ENCODE results near the gene NUP210L. TPM values are rescaled to one million over a fixed set of nuclear protein-coding genes. Genes with fewer than 3 reads are reported as not detected.
A peak's percentile ranks its signal among the peaks of the same experiment; 100 is the strongest.

Gene NUP210L
- total and polyA plus RNA-seq, 9 donors, result 0.04 to 0.19 (median 0.07) TPM; not detected in 4

- H3K36me3 ChIP-seq (ENCODE audit: control insufficient read depth, insufficient read depth, low read length), result peaks cover 17% of the 10 kb centered on the region
- H3K4me1 ChIP-seq (ENCODE audit: control insufficient read depth, insufficient read depth, low read length), result peaks cover 28% of the 10 kb centered on the region
- H3K9me3 ChIP-seq (replicated peaks; ENCODE audit: control insufficient read depth, low read depth, low read length), result no peaks in the 10 kb centered on the region
- H3K27ac ChIP-seq (ENCODE audit: low read length), result peak overlapping the region; percentile 99
- H3K4me3 ChIP-seq (ENCODE audit: low read length), result no peak overlapping the region
- WGBS (ENCODE audit: insufficient coverage), result 100% methylated on average over 2 of the region's 2 CpGs
- DNase-seq, result no peak
- H3K27me3 ChIP-seq (ENCODE audit: control insufficient read depth, insufficient read depth, low read length), result no peaks in the 10 kb centered on the region
Measured at GRCh38 chr1:153968972-153969371, 185.9 kb downstream of the NUP210L start.

- DNase-seq, result no peak
- Histone ChIP-seq H3K27me3 (ENCODE audit: control insufficient read depth, insufficient read depth, low read length) (no peaks in the 10 kb centered on the region), H3K4me1 (ENCODE audit: control insufficient read depth, insufficient read depth, low read length) (peaks cover 30% of the 10 kb centered on the region), H3K27ac (ENCODE audit: low read length) (peak overlapping the region; percentile 99), H3K9me3 (replicated peaks; ENCODE audit: control insufficient read depth, low read depth, low read length) (no peaks in the 10 kb centered on the region), H3K4me3 (ENCODE audit: low read length) (peak overlapping the region; percentile 73), H3K36me3 (ENCODE audit: control insufficient read depth, insufficient read depth, low read length) (peaks cover 11% of the 10 kb centered on the region)
- 17% methylated on average over 9 of the region's 13 CpGs for WGBS (ENCODE audit: insufficient coverage)
Measured at GRCh38 chr1:153968408-153968807, 186.5 kb downstream of the NUP210L start.

- H3K27ac ChIP-seq (ENCODE audit: low read length), result peak overlapping the region; percentile 99
Measured at GRCh38 chr1:153968000-153968363, 186.9 kb downstream of the NUP210L start.

GRCh38 chr1:153967107-153967999, 187.5 kb downstream of the NUP210L start, which contains the start of gene CREB3L4:
Gene CREB3L4, plus strand, starts transcription at chr1:153967902. Its CDS starts 624 bp downstream, at chr1:153968526.
- peak; percentile 99 for DNase-seq
- Histone ChIP-seq H3K9me3 (replicated peaks; ENCODE audit: control insufficient read depth, low read depth, low read length) (no peaks in the 10 kb centered on the region), H3K4me1 (ENCODE audit: control insufficient read depth, insufficient read depth, low read length) (peaks cover 36% of the 10 kb centered on the region), H3K27ac (ENCODE audit: low read length) (peak within 1 kb of the TSS; percentile 99), H3K36me3 (ENCODE audit: control insufficient read depth, insufficient read depth, low read length) (peaks cover 3% of the 10 kb centered on the region), H3K4me3 (ENCODE audit: low read length) (peak within 1 kb of the TSS; percentile 73), H3K27me3 (ENCODE audit: control insufficient read depth, insufficient read depth, low read length) (no peaks in the 10 kb centered on the region)
- under 1% methylated on average over 59 of the region's 60 CpGs for WGBS (ENCODE audit: insufficient coverage)

More at GRCh38 chr1:153968000-153968363, 186.9 kb downstream of the NUP210L start:
- peaks cover 30% of the 10 kb centered on the region for H3K4me1 ChIP-seq (ENCODE audit: control insufficient read depth, insufficient read depth, low read length)
- H3K9me3 ChIP-seq (replicated peaks; ENCODE audit: control insufficient read depth, low read depth, low read length), result no peaks in the 10 kb centered on the region
- H3K36me3 ChIP-seq (ENCODE audit: control insufficient read depth, insufficient read depth, low read length), result peaks cover 7% of the 10 kb centered on the region
- WGBS (ENCODE audit: insufficient coverage), result 0% methylated on average over 5 of the region's 8 CpGs
- no peaks in the 10 kb centered on the region for H3K27me3 ChIP-seq (ENCODE audit: control insufficient read depth, insufficient read depth, low read length)
- peak overlapping the region; percentile 73 for H3K4me3 ChIP-seq (ENCODE audit: low read length)
- no peak for DNase-seq

GRCh38 chr1:153963850-153964331, 191.0 kb downstream of the NUP210L start:
- Histone ChIP-seq H3K27me3 (ENCODE audit: control insufficient read depth, insufficient read depth, low read length) (no peaks in the 10 kb centered on the region), H3K4me1 (ENCODE audit: control insufficient read depth, insufficient read depth, low read length) (peaks cover 52% of the 10 kb centered on the region)

GRCh38 chr1:153963030-153963849, 191.6 kb downstream of the NUP210L start, which contains the start of gene SLC39A1:
Gene SLC39A1, minus strand, starts transcription at chr1:153963537. Its CDS starts 822 bp downstream, at chr1:153962715.
- peak within 1 kb of the TSS; percentile 87 for H3K27ac ChIP-seq (ENCODE audit: low read length)
- H3K4me1 ChIP-seq (ENCODE audit: control insufficient read depth, insufficient read depth, low read length), result peaks cover 48% of the 10 kb centered on the region
- peak; percentile 99 for DNase-seq
- WGBS (ENCODE audit: insufficient coverage), result 1% methylated on average over 39 of the region's 54 CpGs
- H3K27me3 ChIP-seq (ENCODE audit: control insufficient read depth, insufficient read depth, low read length), result no peaks in the 10 kb centered on the region
- peaks cover 21% of the 10 kb centered on the region for H3K36me3 ChIP-seq (ENCODE audit: control insufficient read depth, insufficient read depth, low read length)
- H3K4me3 ChIP-seq (ENCODE audit: low read length), result peak within 1 kb of the TSS; percentile 76
- no peaks in the 10 kb centered on the region for H3K9me3 ChIP-seq (replicated peaks; ENCODE audit: control insufficient read depth, low read depth, low read length)

More at GRCh38 chr1:153963850-153964331, 191.0 kb downstream of the NUP210L start:
- no peak for DNase-seq
- Histone ChIP-seq H3K27ac (ENCODE audit: low read length) (peak overlapping the region; percentile 87), H3K4me3 (ENCODE audit: low read length) (peak overlapping the region; percentile 76), H3K36me3 (ENCODE audit: control insufficient read depth, insufficient read depth, low read length) (peaks cover 21% of the 10 kb centered on the region), H3K9me3 (replicated peaks; ENCODE audit: control insufficient read depth, low read depth, low read length) (no peaks in the 10 kb centered on the region)
- WGBS (ENCODE audit: insufficient coverage), result 1% methylated on average over 18 of the region's 22 CpGs

- peak overlapping the region; percentile 76 for H3K4me3 ChIP-seq (ENCODE audit: low read length)
- peaks cover 21% of the 10 kb centered on the region for H3K36me3 ChIP-seq (ENCODE audit: control insufficient read depth, insufficient read depth, low read length)
- WGBS (ENCODE audit: insufficient coverage), result 25% methylated on average over 4 of the region's 16 CpGs
- no peaks in the 10 kb centered on the region for H3K9me3 ChIP-seq (replicated peaks; ENCODE audit: control insufficient read depth, low read depth, low read length)
- H3K27me3 ChIP-seq (ENCODE audit: control insufficient read depth, insufficient read depth, low read length), result no peaks in the 10 kb centered on the region
- peak; percentile 42 for DNase-seq
- H3K4me1 ChIP-seq (ENCODE audit: control insufficient read depth, insufficient read depth, low read length), result peaks cover 46% of the 10 kb centered on the region
- peak overlapping the region; percentile 87 for H3K27ac ChIP-seq (ENCODE audit: low read length)
Measured at GRCh38 chr1:153962088-153963029, 192.5 kb downstream of the NUP210L start.

GRCh38 chr1:153961421-153961820, 193.5 kb downstream of the NUP210L start:
- H3K4me1 ChIP-seq (ENCODE audit: control insufficient read depth, insufficient read depth, low read length), result peaks cover 53% of the 10 kb centered on the region
- no peaks in the 10 kb centered on the region for H3K27me3 ChIP-seq (ENCODE audit: control insufficient read depth, insufficient read depth, low read length)
- no peaks in the 10 kb centered on the region for H3K9me3 ChIP-seq (replicated peaks; ENCODE audit: control insufficient read depth, low read depth, low read length)
- DNase-seq, result no peak
- H3K36me3 ChIP-seq (ENCODE audit: control insufficient read depth, insufficient read depth, low read length), result peaks cover 21% of the 10 kb centered on the region
- no peak overlapping the region for H3K4me3 ChIP-seq (ENCODE audit: low read length)
- no CpG with 5 or more reads among the region's 4 CpGs for WGBS (ENCODE audit: insufficient coverage)
- no peak overlapping the region for H3K27ac ChIP-seq (ENCODE audit: low read length)

GRCh38 chr1:153960206-153960605, 194.7 kb downstream of the NUP210L start:
- peaks cover 48% of the 10 kb centered on the region for H3K4me1 ChIP-seq (ENCODE audit: control insufficient read depth, insufficient read depth, low read length)
- no peak overlapping the region for H3K27ac ChIP-seq (ENCODE audit: low read length)
- peaks cover 21% of the 10 kb centered on the region for H3K36me3 ChIP-seq (ENCODE audit: control insufficient read depth, insufficient read depth, low read length)
- WGBS (ENCODE audit: insufficient coverage), result 94% methylated on average over 11 of the region's 11 CpGs
- H3K27me3 ChIP-seq (ENCODE audit: control insufficient read depth, insufficient read depth, low read length), result no peaks in the 10 kb centered on the region
- DNase-seq, result no peak
- H3K4me3 ChIP-seq (ENCODE audit: low read length), result no peak overlapping the region
- no peaks in the 10 kb centered on the region for H3K9me3 ChIP-seq (replicated peaks; ENCODE audit: control insufficient read depth, low read depth, low read length)

Measured in muscle of leg (tissue), 11 donors.